IMR-90 (cell line): ENCODE measurements around the gene ZNF346. TPM values are rescaled to one million over a fixed set of nuclear protein-coding genes. Genes with fewer than 3 reads are reported as not detected.

Experiments
- ATAC-seq: fragments of 200-7000 bp; cut with Tn5 transposase; 2 replicates; pipeline ENCODE4 v1.9.1; 2020; ENCODE audit warnings: low read depth, mild to moderate bottlenecking, moderate library complexity
- BruUV-seq: library from RNA; stranded (reverse); fragments of 400-500 nt; replicated peaks from 2 replicates; lab custom pipeline; 2021; lab: Mats Ljungman, UMichigan
- CTCF ChIA-PET: fragments of 300-600 bp; formaldehyde crosslinking; extraction: SDS; loops from one replicate; lab custom pipeline; 2021; ENCODE audit warnings: antibody characterized with exemption; lab: Yijun Ruan, JAX
- POLR2A ChIA-PET: fragments of 300-600 bp; sonication (Branson Sonifier 250); formaldehyde crosslinking; loops from one replicate; lab custom pipeline; 2022; ENCODE audit warnings: antibody characterized with exemption; ENCODE audit not compliant: unreplicated experiment; lab: Charles Lee
- DNase-seq: peaks from one replicate; pipeline ENCODE4 v3.0.0; 2013
- H2AFZ ChIP-seq: replicated peaks from 2 replicates; pipeline ENCODE3; 2013; ENCODE audit warnings: low read length, mild to moderate bottlenecking; ENCODE audit not compliant: poor library complexity
- H2AK5ac ChIP-seq: 2 replicates; pipeline ENCODE4 v1.6.1; 2013; ENCODE audit warnings: low read depth, low read length, inconsistent platforms
- H2AK9ac ChIP-seq: replicated peaks from 2 replicates; pipeline ENCODE3; 2013; ENCODE audit warnings: mild to moderate bottlenecking, low read depth, low read length, moderate library complexity; ENCODE audit not compliant: poor library complexity
- H2BK120ac ChIP-seq: 2 replicates; pipeline ENCODE4 v1.6.1; 2013; ENCODE audit warnings: low read depth, low read length, inconsistent platforms
- H2BK15ac ChIP-seq: 3 replicates; pipeline ENCODE4 v1.6.1; 2013; ENCODE audit warnings: low read depth, low read length, inconsistent platforms
- H2BK20ac ChIP-seq: 2 replicates; pipeline ENCODE4 v1.6.1; 2013; ENCODE audit warnings: low read depth, mild to moderate bottlenecking, inconsistent platforms, low read length, moderate library complexity
- H2BK5ac ChIP-seq: 2 replicates; pipeline ENCODE4 v1.6.1; 2013; ENCODE audit warnings: mild to moderate bottlenecking, low read depth, low read length, inconsistent platforms; ENCODE audit not compliant: poor library complexity, severe bottlenecking
- H3K14ac ChIP-seq: replicated peaks from 2 replicates; pipeline ENCODE4 v1.6.1; 2013; ENCODE audit warnings: low read depth, low read length, inconsistent platforms
- H3K18ac ChIP-seq: 2 replicates; pipeline ENCODE4 v1.6.1; 2013; ENCODE audit warnings: low read depth, low read length, control low read depth
- H3K23ac ChIP-seq: 2 replicates; pipeline ENCODE4 v1.6.1; 2013; ENCODE audit warnings: low read depth, low read length, inconsistent platforms
- H3K27ac ChIP-seq: 2 replicates; pipeline ENCODE4 v1.5.1; 2013; ENCODE audit warnings: mild to moderate bottlenecking, control low read depth, low read length; ENCODE audit not compliant: insufficient read depth
- H3K27me3 ChIP-seq: 2 replicates; pipeline ENCODE4 v1.6.1; 2013; ENCODE audit warnings: low read length; ENCODE audit not compliant: control insufficient read depth, insufficient read depth
- H3K36me3 ChIP-seq: 2 replicates; pipeline ENCODE4 v1.6.1; 2013; ENCODE audit warnings: low read length, mixed read lengths; ENCODE audit not compliant: control insufficient read depth, insufficient read depth
- H3K4ac ChIP-seq: 2 replicates; pipeline ENCODE4 v1.6.1; 2013; ENCODE audit warnings: low read depth, low read length, inconsistent platforms
- H3K4me1 ChIP-seq: 2 replicates; pipeline ENCODE4 v1.6.1; 2013; ENCODE audit warnings: low read length, mixed read lengths; ENCODE audit not compliant: control insufficient read depth, insufficient read depth
- H3K4me2 ChIP-seq: 2 replicates; pipeline ENCODE4 v1.6.1; 2013; ENCODE audit warnings: low read depth, mild to moderate bottlenecking, control low read depth, low read length, moderate library complexity
- H3K4me3 ChIP-seq: 2 replicates; pipeline ENCODE4 v1.5.1; 2013; ENCODE audit warnings: low read depth, mild to moderate bottlenecking, control low read depth, low read length, moderate library complexity; ENCODE audit not compliant: insufficient read depth
- H3K56ac ChIP-seq: 2 replicates; pipeline ENCODE4 v1.6.1; 2013; ENCODE audit warnings: low read length, inconsistent platforms; ENCODE audit not compliant: insufficient read depth; ENCODE audit errors: extremely low read depth
- H3K79me1 ChIP-seq, 2 experiments: 2 replicates each; pipeline ENCODE4 v1.6.1; 2013; ENCODE audit warnings: low read length in 2 of 2, inconsistent platforms in 1 of 2, low read depth in 1 of 2
- H3K9ac ChIP-seq: 2 replicates; pipeline ENCODE4 v1.6.1; 2013; ENCODE audit warnings: low read depth, low read length, control low read depth
- H3K9me1 ChIP-seq: 2 replicates; pipeline ENCODE4 v1.6.1; 2013; ENCODE audit warnings: low read length, inconsistent platforms; ENCODE audit not compliant: insufficient read depth
- H3K9me3 ChIP-seq: 2 replicates; pipeline ENCODE4 v1.6.1; 2013; ENCODE audit warnings: low read length; ENCODE audit not compliant: control insufficient read depth, insufficient read depth
- H4K20me1 ChIP-seq: 2 replicates; pipeline ENCODE4 v1.6.1; 2013; ENCODE audit warnings: low read length, inconsistent platforms; ENCODE audit not compliant: insufficient read depth
- H4K5ac ChIP-seq: 2 replicates; pipeline ENCODE4 v1.6.1; 2013; ENCODE audit warnings: mild to moderate bottlenecking, low read depth, low read length, control low read depth
- H4K8ac ChIP-seq, 2 experiments: 2 replicates each; pipeline ENCODE4 v1.6.1; 2013; ENCODE audit warnings: low read depth in 2 of 2, low read length in 2 of 2, control low read depth in 1 of 2, inconsistent platforms in 1 of 2
- H4K91ac ChIP-seq: 2 replicates; pipeline ENCODE4 v1.6.1; 2013; ENCODE audit warnings: low read depth, low read length, inconsistent platforms; ENCODE audit not compliant: insufficient read depth
- CEBPB ChIP-seq: IDR thresholded peaks from 2 replicates; pipeline ENCODE4 v1.6.1; 2012; ENCODE audit warnings: low read depth, low read length, improper control_type of control experiment
- MAFK ChIP-seq: IDR thresholded peaks from 2 replicates; pipeline ENCODE4 v1.6.1; 2012; ENCODE audit warnings: low read depth, low read length, improper control_type of control experiment
- MAZ ChIP-seq: IDR thresholded peaks from 2 replicates; pipeline ENCODE4 v1.6.1; 2012; ENCODE audit warnings: low read depth, mild to moderate bottlenecking, low read length, improper control_type of control experiment, moderate library complexity, borderline replicate concordance
- MXI1 ChIP-seq: IDR thresholded peaks from 2 replicates; pipeline ENCODE4 v1.6.1; 2012; ENCODE audit warnings: low read depth, mild to moderate bottlenecking, low read length, moderate library complexity, borderline replicate concordance
- NFE2L2 ChIP-seq: fragments of 150-350 bp; IDR thresholded peaks from 2 replicates; pipeline ENCODE4 v1.6.1; 2016; ENCODE audit warnings: low read depth, mild to moderate bottlenecking, low read length
- RAD21 ChIP-seq: IDR thresholded peaks from 2 replicates; pipeline ENCODE4 v1.6.1; 2012; ENCODE audit warnings: low read length, improper control_type of control experiment
- RCOR1 ChIP-seq: IDR thresholded peaks from 2 replicates; pipeline ENCODE4 v1.6.1; 2012; ENCODE audit warnings: mild to moderate bottlenecking, low read length, improper control_type of control experiment; ENCODE audit not compliant: insufficient replicate concordance
- SMC3 ChIP-seq: fragments of 150-350 bp; IDR thresholded peaks from 2 replicates; pipeline ENCODE4 v1.6.1; 2016; ENCODE audit warnings: low read depth, mild to moderate bottlenecking, antibody characterized with exemption, low read length, moderate library complexity
- USF2 ChIP-seq: fragments of 150-350 bp; IDR thresholded peaks from 2 replicates; pipeline ENCODE4 v1.6.1; 2017; ENCODE audit warnings: mild to moderate bottlenecking, antibody characterized with exemption, low read length, low read depth
- WGBS, 2 experiments: methylation state at CpG; one replicate each; pipeline versions ENCODE4 v1.1.5 to v1.1.7; 2013; ENCODE audit warnings: missing lambda C conversion rate in 2 of 2; ENCODE audit not compliant: insufficient read length in 1 of 2; ENCODE audit errors: extremely low coverage in 2 of 2; 5-methylcytosine and 5-hydroxymethylcytosine counted together
- dilution Hi-C: fragments of 300-500 bp; cut with HindIII; formaldehyde crosslinking; loops from one replicate; pipeline ENCODE4 v1.14.3; 2018; ENCODE audit warnings: low sequenced_read_pairs; ENCODE audit not compliant: unreplicated experiment
- in situ Hi-C: fragments of 300-500 bp; cut with MboI; formaldehyde crosslinking; loops from 3 replicates; pipeline ENCODE4 v1.14.3; 2019; ENCODE audit warnings: low sequenced_read_pairs, inconsistent platforms, mixed read lengths
- intact Hi-C: fragments of 100-400 bp; cut with micrococcal nuclease; formaldehyde crosslinking; loops from 2 replicates; pipeline ENCODE4 v1.10.0; 2022
- polyA plus RNA-seq, 3 experiments: library from polyadenylated mRNA; depleted of rRNA; stranded (reverse); fragments of >200 nt; gene quantifications; 2 replicates each; pipeline ENCODE4 v1.2.3, GENCODE V29; 2012; ENCODE audit warnings: low replicate concordance in 1 of 3
- total RNA-seq: library from RNA; depleted of rRNA; stranded (reverse); fragments of >200 nt; gene quantifications from 2 replicates; pipeline ENCODE4 v1.2.3, GENCODE V29; 2012

ZNF346 gene
- total and polyA plus RNA-seq, 2 of the 4 experiments (the other 2 are of a cell fraction): 15.1 to 17.0 TPM

- no peak overlapping the region for H3K4me3 ChIP-seq
- peak overlapping the region; percentile 43; the same call in 1 of the 3 replicates for H2BK15ac ChIP-seq
- peaks cover 33% of the 10 kb centered on the region for H3K4me1 ChIP-seq
- H2AK5ac ChIP-seq: peak overlapping the region; percentile 86
- H3K9ac ChIP-seq: peak overlapping the region; percentile 23; the same call in 1 of the 2 replicates
- 23% methylated on average over 5 of the region's 12 CpGs; no CpG with 5 or more reads in 1 of the 2 experiments for WGBS, 2 experiments
- H3K9me3 ChIP-seq: no peaks in the 10 kb centered on the region
- intact Hi-C loops: no loop called here
- peak overlapping the region; percentile 67; the same call in 1 of the 2 replicates for H4K91ac ChIP-seq
- no peak overlapping the region for H3K23ac ChIP-seq
- H4K5ac ChIP-seq: peak overlapping the region; percentile 56
- H2BK5ac ChIP-seq: peak overlapping the region; percentile 17
- DNase-seq (peak; percentile 84), ATAC-seq (peak; percentile 70)
- 0 out of 2 replicates have a peak overlapping the region, but pooled peaks have one; percentile 32 for H3K56ac ChIP-seq
- no peaks in the 10 kb centered on the region for H3K79me1 ChIP-seq
- H3K27me3 ChIP-seq: no peaks in the 10 kb centered on the region
- peak overlapping the region; percentile 59 to 67; a peak in 3 of 4 replicates for H4K8ac ChIP-seq
- H3K4ac ChIP-seq: peak overlapping the region; percentile 64
- POLR2A ChIA-PET: no interaction called here
- H2AK9ac ChIP-seq: peak overlapping the region; percentile 33
- peak overlapping the region; percentile 73 for H2BK120ac ChIP-seq
- peak overlapping the region; percentile 38; the same call in 1 of the 2 replicates for H3K4me2 ChIP-seq
- CTCF ChIA-PET: interaction anchor here (1.0 to 1.4 kb wide), 2 partner anchors 16 to 17 kb away, joined by 3 to 4 read pairs; no protein-coding TSS in a partner anchor
- peak overlapping the region; percentile 51; the same call in 1 of the 2 replicates for H3K14ac ChIP-seq
- in situ Hi-C loops: no loop called here
- no peaks in the 10 kb centered on the region; the same call in 1 of the 2 replicates for H4K20me1 ChIP-seq
- dilution Hi-C loops: no loop called here
- H2BK20ac ChIP-seq: peak overlapping the region; percentile 47
- peaks cover 12% of the 10 kb centered on the region; the same call in 1 of the 2 replicates for H3K36me3 ChIP-seq
- H3K18ac ChIP-seq: peak overlapping the region; percentile 64; the same call in 1 of the 2 replicates
- H3K9me1 ChIP-seq: 0 out of 2 replicates have a peak, but pooled peaks cover 9% of the 10 kb centered on the region
- H3K27ac ChIP-seq: peak overlapping the region; percentile 85
- H2AFZ ChIP-seq: peak overlapping the region; percentile 50
- no TSS peak for BruUV-seq
- no peak for TF ChIP-seq RAD21
- TF ChIP-seq MAFK: no peak
- no peak for TF ChIP-seq RCOR1
- no peak for TF ChIP-seq USF2
- no peak for TF ChIP-seq NFE2L2
- no peak for TF ChIP-seq SMC3
- no peak for TF ChIP-seq MXI1
- TF ChIP-seq MAZ: peak; percentile 95; the same call in 1 of the 2 replicates
- peak; percentile 80 for TF ChIP-seq CEBPB
These were observed 72.0 kb downstream of the ZNF346 start for GRCh38 chr5:177094224-177095087.
